HG02852 (cell line): ENCODE results near the gene PPP1R11.
"Not testable (repeated sequence)": the region's sequence is repeated elsewhere in the genome, so short reads cannot be mapped to it uniquely, and the experiment has no call there.

ENCODE experiments used
- ATAC-seq: cut with Tn5 transposase; IDR thresholded peaks from one replicate; pipeline ENCODE4 v1.9.1; 2021; ENCODE audit warnings: mild to moderate bottlenecking, moderate library complexity; ENCODE audit not compliant: unreplicated experiment

Gene PPP1R11

GRCh38 chr6:30093951-30094661 is 27.1 kb downstream of the PPP1R11 start:
- ATAC-seq = no peak

- ATAC-seq = no peak
Observed at GRCh38 chr6:30096829-30097228, 29.8 kb downstream of the PPP1R11 start.

GRCh38 chr6:30097902-30098768 is 31.1 kb downstream of the PPP1R11 start:
- no peak for ATAC-seq

GRCh38 chr6:30100154-30100553 is 33.2 kb downstream of the PPP1R11 start:
- ATAC-seq = no peak

- no peak for ATAC-seq
Observed at GRCh38 chr6:30100585-30101443, 33.8 kb downstream of the PPP1R11 start.

GRCh38 chr6:30101444-30102413 is 34.7 kb downstream of the PPP1R11 start:
- no peak for ATAC-seq

- no peak for ATAC-seq
Observed at GRCh38 chr6:30102414-30102969, 35.5 kb downstream of the PPP1R11 start.

- peak; percentile 70 for ATAC-seq
Observed at GRCh38 chr6:30102970-30103871, 36.2 kb downstream of the PPP1R11 start.

- no peak for ATAC-seq
Observed at GRCh38 chr6:30103872-30104179, 36.8 kb downstream of the PPP1R11 start.

GRCh38 chr6:30104661-30105060 is 37.7 kb downstream of the PPP1R11 start:
- ATAC-seq = no peak

GRCh38 chr6:30111266-30111856 is 44.4 kb downstream of the PPP1R11 start:
- ATAC-seq = no peak

- no peak for ATAC-seq
Observed at GRCh38 chr6:30112402-30112994, 45.5 kb downstream of the PPP1R11 start.

- no peak for ATAC-seq
Observed at GRCh38 chr6:30113003-30113759, 46.2 kb downstream of the PPP1R11 start, which contains the start of gene TRIM31. TRIM31 (minus strand) TSS chr6:30113090; CDS start chr6:30112805, 285 bp downstream.

- ATAC-seq = no peak
Observed at GRCh38 chr6:30113841-30114240, 46.8 kb downstream of the PPP1R11 start.

- ATAC-seq = no peak
Observed at GRCh38 chr6:30116724-30117123, 49.7 kb downstream of the PPP1R11 start.

- ATAC-seq = not testable (repeated sequence)
Observed at GRCh38 chr6:30118691-30119090, 51.7 kb downstream of the PPP1R11 start.
